Measurements from ENCODE around the gene VAC14.

DNA sequence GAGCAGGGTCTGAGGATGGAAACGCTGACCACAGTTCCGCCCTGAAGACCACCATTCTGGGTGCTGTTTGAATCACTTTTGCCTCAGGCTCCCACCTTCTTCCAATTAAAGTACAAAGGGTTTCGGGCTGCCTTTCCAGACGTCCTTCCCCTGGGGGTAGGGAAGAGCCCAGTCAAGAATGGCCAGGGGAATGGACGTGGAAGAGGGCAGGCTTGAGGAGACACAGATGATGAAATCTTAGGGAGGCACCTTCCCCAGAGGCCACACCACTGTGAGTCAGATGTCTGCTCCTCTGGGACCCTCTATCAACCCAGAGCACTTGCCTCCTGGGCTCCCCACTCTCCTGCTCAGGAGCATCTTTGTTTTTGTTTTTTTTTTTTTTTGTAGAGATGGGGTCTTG is 87.6 kb downstream of the VAC14 start:
- TF ChIP-seq, protein P1, sequence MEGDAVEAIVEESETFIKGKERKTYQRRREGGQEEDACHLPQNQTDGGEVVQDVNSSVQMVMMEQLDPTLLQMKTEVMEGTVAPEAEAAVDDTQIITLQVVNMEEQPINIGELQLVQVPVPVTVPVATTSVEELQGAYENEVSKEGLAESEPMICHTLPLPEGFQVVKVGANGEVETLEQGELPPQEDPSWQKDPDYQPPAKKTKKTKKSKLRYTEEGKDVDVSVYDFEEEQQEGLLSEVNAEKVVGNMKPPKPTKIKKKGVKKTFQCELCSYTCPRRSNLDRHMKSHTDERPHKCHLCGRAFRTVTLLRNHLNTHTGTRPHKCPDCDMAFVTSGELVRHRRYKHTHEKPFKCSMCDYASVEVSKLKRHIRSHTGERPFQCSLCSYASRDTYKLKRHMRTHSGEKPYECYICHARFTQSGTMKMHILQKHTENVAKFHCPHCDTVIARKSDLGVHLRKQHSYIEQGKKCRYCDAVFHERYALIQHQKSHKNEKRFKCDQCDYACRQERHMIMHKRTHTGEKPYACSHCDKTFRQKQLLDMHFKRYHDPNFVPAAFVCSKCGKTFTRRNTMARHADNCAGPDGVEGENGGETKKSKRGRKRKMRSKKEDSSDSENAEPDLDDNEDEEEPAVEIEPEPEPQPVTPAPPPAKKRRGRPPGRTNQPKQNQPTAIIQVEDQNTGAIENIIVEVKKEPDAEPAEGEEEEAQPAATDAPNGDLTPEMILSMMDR (conservative IDR thresholded peaks at IDR 0.05; ENCODE audit: low read depth, low read length) = no peak
- TF ChIP-seq EZH2phosphoT487 (IDR thresholded peaks at IDR 0.05; ENCODE audit: borderline replicate concordance, low read length) = no peak
- no peak for TF ChIP-seq EZH2 (IDR thresholded peaks at IDR 0.05; ENCODE audit: low read length, unreplicated experiment)
